A673 (cell line): ENCODE data around the gene SUV39H2.

Source experiments
- CTCF ChIP-seq: fragments of 300-800, 200-600 bp; sonication (generic); conservative IDR thresholded peaks from 2 replicates; pipeline ENCODE4 v1.5.1; 2017; ENCODE audit warnings: low read depth, mild to moderate bottlenecking, antibody characterized with exemption, low read length, moderate library complexity, mixed read lengths
- EZH2 ChIP-seq: fragments of 200-600 bp; sonication (generic); IDR thresholded peaks from 2 replicates; pipeline ENCODE4 v1.6.1; 2017; ENCODE audit warnings: borderline replicate concordance, low read depth, mild to moderate bottlenecking, mixed read lengths, antibody characterized with exemption, low read length; ENCODE audit not compliant: poor library complexity, severe bottlenecking

- no peak for TF ChIP-seq CTCF
- no peak for TF ChIP-seq EZH2
Measured at GRCh38 chr10:14878266-14879123, at the start of gene SUV39H2.
